Measurements from ENCODE around the gene VEZF1.

VEZF1 gene

DNA sequence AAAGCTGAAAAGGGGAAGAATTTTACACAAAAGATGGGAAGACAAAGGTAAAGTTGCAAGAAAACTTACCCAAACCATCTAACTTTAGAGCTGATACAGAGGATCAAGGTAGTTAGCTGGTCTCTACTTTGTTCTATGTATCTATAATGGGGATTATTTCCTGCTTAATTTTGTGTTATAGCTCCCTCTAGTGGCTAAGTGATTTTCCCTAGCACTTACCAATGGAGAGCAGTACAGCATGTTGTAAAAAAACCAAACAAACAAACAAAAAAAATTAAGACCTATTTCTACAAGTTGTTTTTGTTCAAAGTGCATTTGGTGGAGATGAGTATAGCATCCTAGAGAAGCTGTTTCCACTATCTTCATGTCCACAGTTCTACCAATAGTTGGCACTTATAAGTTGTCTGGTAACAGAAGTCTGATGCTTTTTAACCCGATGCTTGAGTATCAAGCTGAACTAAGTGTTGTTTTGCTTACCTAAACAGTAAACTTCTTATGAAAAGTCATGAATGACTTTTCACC lies 11.5 kb upstream of the VEZF1 start:
- peak; percentile 59 for DNase-seq (ENCODE audit: low spot score)

- DNase-seq (ENCODE audit: low spot score) = no peak
Observed at GRCh38 chr17:57999010-57999495, 11.0 kb upstream of the VEZF1 start.

DNA sequence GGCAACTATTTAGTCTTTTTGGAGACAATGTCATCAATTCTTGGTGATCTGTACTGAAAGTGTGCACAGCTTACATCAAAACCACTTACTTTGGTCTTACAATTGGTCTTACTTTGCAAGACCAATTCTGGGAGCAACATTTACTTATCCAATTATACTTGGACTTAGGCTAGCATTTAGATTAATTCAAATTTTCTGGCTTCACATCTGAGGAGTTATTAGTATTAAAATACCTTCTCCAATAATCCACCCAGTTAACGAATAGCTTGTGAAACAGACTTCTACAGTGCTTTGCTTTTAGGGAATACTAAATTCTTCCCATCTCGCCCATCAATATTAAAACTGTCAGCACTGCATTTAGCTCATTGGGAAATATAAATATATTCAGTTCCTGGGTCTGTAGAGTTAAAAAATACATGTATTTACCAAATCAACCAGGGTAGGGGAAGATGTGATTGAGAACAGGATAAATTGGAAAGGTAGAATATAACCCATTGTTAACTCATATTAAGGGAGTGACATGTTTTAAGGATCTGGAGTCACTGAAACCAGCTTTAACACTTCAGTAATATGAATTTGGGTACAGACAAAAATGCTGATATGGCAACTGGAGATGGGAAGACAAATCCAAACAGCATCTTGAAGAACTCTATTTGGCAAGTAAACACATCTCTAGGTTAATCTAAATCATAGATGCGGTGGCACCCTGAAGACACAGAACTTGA lies 9.2 kb upstream of the VEZF1 start:
- no peak for DNase-seq (ENCODE audit: low spot score)

GRCh38 chr17:57995076-57995956 lies 7.3 kb upstream of the VEZF1 start:
- peak; percentile 74 for DNase-seq (ENCODE audit: low spot score)

- no peak for DNase-seq (ENCODE audit: low spot score)
Observed at GRCh38 chr17:57994436-57994835, 6.4 kb upstream of the VEZF1 start.

GRCh38 chr17:57993471-57994365 lies 5.7 kb upstream of the VEZF1 start:
- peak; percentile 31 for DNase-seq (ENCODE audit: low spot score)

DNA sequence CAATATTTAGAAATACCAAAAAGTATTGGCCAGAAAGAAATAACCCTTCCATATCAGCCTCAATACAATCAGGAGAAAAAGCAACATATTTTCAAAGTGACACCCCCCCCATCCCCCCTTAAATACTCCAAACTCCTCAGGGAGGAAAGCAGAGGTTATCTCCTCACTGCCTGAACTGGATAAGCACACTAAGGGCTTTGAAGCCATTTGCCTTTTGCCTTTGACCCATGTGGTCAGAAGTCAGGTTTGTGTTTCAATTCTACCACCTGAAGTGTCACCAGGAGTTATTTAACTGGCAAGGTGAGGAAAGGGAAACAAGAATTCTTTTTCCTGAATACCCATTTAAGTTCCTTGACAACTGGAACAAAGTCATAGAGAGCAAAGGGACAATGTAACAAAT lies 3.5 kb upstream of the VEZF1 start:
- no peak for DNase-seq (ENCODE audit: low spot score)

DNA sequence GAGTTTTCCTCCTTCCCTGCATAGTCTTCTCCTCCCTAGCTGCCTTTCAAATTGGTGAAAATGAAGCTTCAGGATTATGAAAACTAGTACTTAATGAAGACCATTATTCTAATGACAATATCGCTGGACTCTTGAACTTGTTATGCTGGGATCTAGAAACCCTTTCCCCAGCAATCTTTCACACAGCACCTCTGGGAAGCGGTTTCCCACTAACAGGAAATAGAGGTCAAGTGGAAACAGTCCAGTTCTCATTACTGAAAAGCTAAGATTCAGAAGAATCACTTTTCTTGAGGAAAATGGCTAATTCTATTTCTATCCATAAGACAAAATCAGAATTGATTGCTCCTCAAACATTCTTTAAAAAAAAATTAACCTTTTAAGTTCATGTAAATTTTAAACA lies 2.0 kb upstream of the VEZF1 start:
- no peak for DNase-seq (ENCODE audit: low spot score)

- DNase-seq (ENCODE audit: low spot score) = peak; percentile 90
Observed at GRCh38 chr17:57988301-57989250, 522 bp upstream of the VEZF1 start.

DNA sequence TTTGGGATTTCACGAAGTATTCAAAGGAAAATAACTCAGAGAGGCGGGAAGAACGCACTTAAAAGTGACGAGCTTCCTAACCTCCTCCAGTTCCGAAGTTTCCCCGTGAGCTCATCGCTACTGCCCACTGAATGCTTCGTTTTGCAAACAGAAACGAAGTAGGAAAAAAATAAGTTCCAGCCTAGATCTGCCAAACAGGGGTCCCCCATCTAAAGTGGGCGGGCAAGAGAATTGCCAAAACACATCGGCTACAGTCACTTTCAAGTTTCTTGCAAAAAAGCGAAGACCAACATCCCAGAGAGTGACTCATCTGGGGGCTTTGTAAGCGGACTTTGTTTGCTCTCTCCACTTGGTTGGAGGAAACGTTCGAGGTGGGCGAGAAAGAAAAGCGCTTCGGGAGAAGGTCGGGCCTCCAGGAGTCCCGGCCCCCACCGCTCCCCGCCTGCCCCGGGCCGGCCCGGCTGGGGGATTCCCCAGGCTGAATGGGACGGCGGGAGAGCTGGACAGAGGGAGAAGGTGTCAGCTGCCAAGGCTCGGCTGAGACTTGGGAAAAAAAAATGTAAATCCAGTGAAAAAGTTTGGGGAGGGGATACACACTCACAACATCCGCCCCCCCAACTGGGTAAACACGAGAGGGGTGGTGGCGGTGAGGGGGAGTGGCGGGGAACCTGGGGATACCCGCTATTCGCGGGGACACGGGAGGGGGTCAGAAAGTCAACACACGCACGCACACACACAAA lies 1.0 kb downstream of the VEZF1 start:
- DNase-seq (ENCODE audit: low spot score) = no peak

DNA sequence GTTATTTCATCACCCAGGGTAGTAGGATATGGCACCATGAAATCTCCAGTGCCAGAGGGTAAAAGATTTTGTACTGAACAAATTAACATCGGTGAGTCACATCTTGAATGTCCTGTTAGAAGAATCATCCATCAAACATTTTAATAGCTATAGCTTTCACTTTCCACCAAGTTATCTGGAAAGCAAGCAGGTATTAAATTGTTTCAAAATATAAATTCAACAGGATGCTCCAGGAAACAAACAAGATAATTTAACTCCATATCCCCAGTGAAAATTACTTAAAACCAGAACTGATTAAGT lies 2.4 kb downstream of the VEZF1 start:
- no peak for DNase-seq (ENCODE audit: low spot score)

DNA sequence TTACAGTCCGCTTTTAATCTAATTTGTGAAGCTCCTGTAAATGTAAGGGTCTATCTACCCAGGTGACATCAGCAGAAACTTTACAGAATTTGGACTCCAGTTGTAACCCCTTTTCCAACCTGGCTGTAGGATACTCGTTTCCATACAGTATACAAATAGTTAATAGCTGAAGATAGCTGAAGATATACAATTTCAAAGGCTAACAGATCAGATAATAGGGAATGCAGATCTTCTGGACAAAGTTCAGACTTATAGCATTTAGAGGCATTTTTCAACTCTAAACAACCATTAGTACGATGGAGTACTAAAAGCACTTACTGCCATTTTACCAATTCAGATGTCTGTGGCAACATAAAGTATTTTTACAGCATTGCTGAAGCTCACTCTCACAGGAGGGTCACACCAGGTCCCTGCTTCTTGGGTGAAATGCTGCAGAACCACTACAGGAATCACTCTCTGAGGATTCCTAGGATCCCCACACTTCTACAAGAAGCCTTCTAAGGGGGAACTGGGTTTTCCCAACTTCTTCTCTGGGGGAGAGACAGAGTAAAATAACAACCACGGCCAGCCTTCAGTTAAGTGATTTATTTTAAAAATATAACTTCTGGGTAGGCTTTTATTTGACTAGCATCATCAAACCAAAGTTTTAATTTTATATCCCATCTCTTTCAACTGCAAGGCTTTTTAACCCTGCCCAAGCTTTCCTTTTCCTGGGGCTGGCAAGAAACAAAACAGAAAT lies 2.9 kb downstream of the VEZF1 start:
- no peak for DNase-seq (ENCODE audit: low spot score)

- no peak for DNase-seq (ENCODE audit: low spot score)
Observed at GRCh38 chr17:57984261-57984890, 3.7 kb downstream of the VEZF1 start.

DNA sequence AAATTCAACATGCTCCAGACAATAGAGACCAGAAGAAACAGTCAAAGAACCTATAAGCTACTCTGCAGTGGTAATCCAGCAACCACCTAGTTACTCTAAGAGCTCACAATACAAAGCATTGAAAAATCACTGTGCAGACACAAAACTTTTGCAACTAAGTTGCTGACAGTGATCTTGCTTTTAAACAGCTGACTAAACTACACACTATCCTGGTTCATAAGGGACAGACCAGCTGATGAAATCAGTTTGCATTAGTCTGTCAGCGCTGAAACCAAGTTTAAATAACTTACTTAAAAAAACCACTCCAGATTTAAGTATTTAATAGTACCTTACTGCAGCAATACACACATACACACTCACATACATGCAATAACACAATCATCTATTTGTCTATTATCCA lies 4.6 kb downstream of the VEZF1 start:
- no peak for DNase-seq (ENCODE audit: low spot score)

- DNase-seq (ENCODE audit: low spot score) = no peak
Observed at GRCh38 chr17:57982452-57983170, 5.4 kb downstream of the VEZF1 start.

GRCh38 chr17:57980522-57980921 lies 7.5 kb downstream of the VEZF1 start:
- DNase-seq (ENCODE audit: low spot score) = no peak

- DNase-seq (ENCODE audit: low spot score) = no peak
Observed at GRCh38 chr17:57979076-57979475, 9.0 kb downstream of the VEZF1 start.

- no peak for DNase-seq (ENCODE audit: low spot score)
Observed at GRCh38 chr17:57976594-57976993, 11.5 kb downstream of the VEZF1 start.

Data from germinal center (tissue), 1 donor.